ENCODE measurements around the gene CELSR2. TPM values are rescaled to one million over a fixed set of nuclear protein-coding genes. Genes with fewer than 3 reads are reported as not detected.
"Not testable (repeated sequence)": the region's sequence is repeated elsewhere in the genome, so short reads cannot be mapped to it uniquely, and the experiment has no call there.

The CELSR2 gene
- total RNA-seq, 1 experiment from 2014 or later: 17.1 TPM

DNA sequence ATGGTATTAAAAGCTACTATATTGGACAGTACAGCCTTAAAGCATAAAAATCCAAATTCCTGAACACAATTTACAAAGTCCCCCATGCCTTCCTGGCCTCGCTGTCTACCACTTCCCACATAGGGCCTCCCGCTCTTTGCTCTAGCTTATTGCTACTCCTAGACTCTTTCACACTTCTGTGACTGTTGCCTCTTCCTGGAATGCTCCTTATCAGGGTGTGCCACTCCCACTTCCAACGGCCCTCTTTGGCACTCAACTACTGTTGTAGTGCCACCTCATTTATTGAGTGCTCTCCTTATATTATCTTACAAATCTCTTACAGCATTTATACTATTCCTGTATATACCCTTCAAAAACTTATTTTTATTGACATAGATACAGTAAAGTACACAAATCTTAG, 30.8 kb upstream of the CELSR2 start:
- ChIA-PET POLR2A (interaction anchor here (0.8 kb wide), 1 partner anchor 10 kb away, joined by 3 read pairs; no protein-coding TSS in a partner anchor), CTCF (no interaction called here), RAD21 (ENCODE audit: low non-redundant PET in 1 of 2, low total read pairs in 2 of 2, uncharacterized antibody in 2 of 2, unreplicated experiment in 2 of 2) (no interaction called here)
- BruUV-seq (replicated peaks): no TSS peak
- Histone ChIP-seq H3K9me3 (ENCODE audit: control insufficient read depth in 1 of 2, insufficient read depth in 1 of 2, low read depth in 1 of 2, low read length in 2 of 2) (no peaks in the 10 kb centered on the region), H3K9me2 (ENCODE audit: insufficient read depth) (no peaks in the 10 kb centered on the region), H3K9ac (ENCODE audit: low read length) (no peak overlapping the region), H3K36me3 (ENCODE audit: control insufficient read depth in 1 of 2, insufficient read depth in 2 of 2, low read length in 2 of 2) (peaks cover 3 to 13% of the 10 kb centered on the region in 2 experiments; a peak in 1 of 4 replicates), H3K79me2 (ENCODE audit: insufficient read depth, low read length) (peaks cover 89% of the 10 kb centered on the region), H2AFZ (ENCODE audit: low read depth, low read length, poor library complexity, severe bottlenecking) (no peak overlapping the region), H4K20me1 (ENCODE audit: insufficient read depth) (peaks cover 3% of the 10 kb centered on the region; the same call in 1 of the 2 replicates), H3K27ac (ENCODE audit: low read depth, low read length) (no peak overlapping the region; the same call in 1 of the 2 replicates), H3K4me1 (ENCODE audit: control insufficient read depth in 1 of 2, insufficient read depth in 2 of 2, low read length in 2 of 2) (peaks cover 9 to 26% of the 10 kb centered on the region in 2 experiments), H3K4me3 (replicated peaks in 1 of 2; ENCODE audit: low read depth in 1 of 2, low read length in 2 of 2) (no peak overlapping the region), H3K27me3 (ENCODE audit: insufficient read depth, low read length) (no peaks in the 10 kb centered on the region), H3K4me2 (ENCODE audit: low read length) (no peak overlapping the region)
- ATAC-seq: no peak
- no peak for DNase-seq (ENCODE audit: low read depth, low spot score)
- TF ChIP-seq ATF3 (IDR thresholded peaks at IDR 0.05): no peak
- no peak for TF ChIP-seq POLR2AphosphoS5 (IDR thresholded peaks at IDR 0.05; ENCODE audit: low read depth, low read length)
- no peak for TF ChIP-seq RAD21 (IDR thresholded peaks at IDR 0.05; ENCODE audit: low read depth)
- TF ChIP-seq, protein P1, sequence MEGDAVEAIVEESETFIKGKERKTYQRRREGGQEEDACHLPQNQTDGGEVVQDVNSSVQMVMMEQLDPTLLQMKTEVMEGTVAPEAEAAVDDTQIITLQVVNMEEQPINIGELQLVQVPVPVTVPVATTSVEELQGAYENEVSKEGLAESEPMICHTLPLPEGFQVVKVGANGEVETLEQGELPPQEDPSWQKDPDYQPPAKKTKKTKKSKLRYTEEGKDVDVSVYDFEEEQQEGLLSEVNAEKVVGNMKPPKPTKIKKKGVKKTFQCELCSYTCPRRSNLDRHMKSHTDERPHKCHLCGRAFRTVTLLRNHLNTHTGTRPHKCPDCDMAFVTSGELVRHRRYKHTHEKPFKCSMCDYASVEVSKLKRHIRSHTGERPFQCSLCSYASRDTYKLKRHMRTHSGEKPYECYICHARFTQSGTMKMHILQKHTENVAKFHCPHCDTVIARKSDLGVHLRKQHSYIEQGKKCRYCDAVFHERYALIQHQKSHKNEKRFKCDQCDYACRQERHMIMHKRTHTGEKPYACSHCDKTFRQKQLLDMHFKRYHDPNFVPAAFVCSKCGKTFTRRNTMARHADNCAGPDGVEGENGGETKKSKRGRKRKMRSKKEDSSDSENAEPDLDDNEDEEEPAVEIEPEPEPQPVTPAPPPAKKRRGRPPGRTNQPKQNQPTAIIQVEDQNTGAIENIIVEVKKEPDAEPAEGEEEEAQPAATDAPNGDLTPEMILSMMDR (IDR thresholded peaks at IDR 0.05 in 2 of 3, conservative IDR thresholded peaks at IDR 0.05 in 1 of 3; ENCODE audit: borderline replicate concordance in 1 of 3, insufficient read depth in 1 of 3, low read depth in 2 of 3, low read length in 2 of 3): no peak
- TF ChIP-seq CBX3 (IDR thresholded peaks at IDR 0.05; ENCODE audit: low read depth): no peak
- intact Hi-C loops (cut with micrococcal nuclease): no loop called here

- CTCF ChIA-PET; intact Hi-C loops (cut with micrococcal nuclease); H3K9ac ChIP-seq (ENCODE audit: low read length); H3K9me3 ChIP-seq (ENCODE audit: control insufficient read depth in 1 of 2, insufficient read depth in 1 of 2, low read depth in 1 of 2, low read length in 2 of 2); RAD21 ChIA-PET (ENCODE audit: low non-redundant PET in 1 of 2, low total read pairs in 2 of 2, uncharacterized antibody in 2 of 2, unreplicated experiment in 2 of 2); POLR2A ChIA-PET; H3K4me2 ChIP-seq (ENCODE audit: low read length); BruUV-seq (replicated peaks); H3K9me2 ChIP-seq (ENCODE audit: insufficient read depth); DNase-seq (ENCODE audit: low read depth, low spot score); H3K27ac ChIP-seq (ENCODE audit: low read depth, low read length); H4K20me1 ChIP-seq (ENCODE audit: insufficient read depth); H3K36me3 ChIP-seq (ENCODE audit: control insufficient read depth in 1 of 2, insufficient read depth in 2 of 2, low read length in 2 of 2); H2AFZ ChIP-seq (ENCODE audit: low read depth, low read length, poor library complexity, severe bottlenecking); ATAC-seq; H3K4me3 ChIP-seq (replicated peaks in 1 of 2; ENCODE audit: low read depth in 1 of 2, low read length in 2 of 2); H3K27me3 ChIP-seq (ENCODE audit: insufficient read depth, low read length): not testable (repeated sequence)
- Histone ChIP-seq H3K4me1 (ENCODE audit: control insufficient read depth in 1 of 2, insufficient read depth in 2 of 2, low read length in 2 of 2) (peaks cover 0 to 18% of the 10 kb centered on the region in 2 experiments; a peak in 1 of 4 replicates), H3K79me2 (ENCODE audit: insufficient read depth, low read length) (peaks cover 85% of the 10 kb centered on the region)
These were observed 28.1 kb upstream of the CELSR2 start for GRCh38 chr1:109221201-109221600.
